H1 (cell line): ENCODE measurements around the gene ACTC1. TPM values are rescaled to one million over a fixed set of nuclear protein-coding genes. Genes with fewer than 3 reads are reported as not detected.

Experiments
- CTCF ChIA-PET: fragments of 300-600 bp; sonication (Branson Sonifier 250); formaldehyde crosslinking; loops from one replicate; lab custom pipeline; 2021; ENCODE audit not compliant: partially characterized antibody; lab: Charles Lee
- POLR2A ChIA-PET: fragments of 300-600 bp; sonication (Branson Sonifier 250); formaldehyde crosslinking; loops from one replicate; lab custom pipeline; 2021; ENCODE audit warnings: inconsistent platforms; ENCODE audit not compliant: partially characterized antibody; lab: Charles Lee
- DNase-seq, 2 experiments: peaks; one replicate each; pipeline versions ENCODE4 v3.0.0 to v3.0.0-alpha.2; 2010 to 2022; ENCODE audit warnings: low spot score in 2 of 2, low read depth in 1 of 2, mixed read lengths in 1 of 2
- FAIRE-seq: peaks from 2 replicates; lab custom pipeline; 2011; peaks lifted over from hg19 to GRCh38; lab: Jason Lieb, UNC
- H2AFZ ChIP-seq: 2 replicates; pipeline ENCODE4 v1.8.1; 2012; ENCODE audit warnings: low read length, inconsistent platforms
- H2AK5ac ChIP-seq: 2 replicates; pipeline ENCODE4 v1.6.1; 2013; ENCODE audit warnings: low read depth, low read length
- H2BK120ac ChIP-seq: replicated peaks from 2 replicates; pipeline ENCODE3; 2013; ENCODE audit warnings: low read depth, low read length, inconsistent platforms
- H2BK12ac ChIP-seq: 2 replicates; pipeline ENCODE4 v1.6.1; 2013; ENCODE audit warnings: low read depth, low read length
- H2BK15ac ChIP-seq: 2 replicates; pipeline ENCODE4 v1.6.1; 2013; ENCODE audit warnings: low read length
- H2BK20ac ChIP-seq: 2 replicates; pipeline ENCODE4 v1.6.1; 2013; ENCODE audit warnings: low read length
- H2BK5ac ChIP-seq: 2 replicates; pipeline ENCODE4 v1.6.1; 2013; ENCODE audit warnings: low read depth, low read length
- H3K14ac ChIP-seq: 2 replicates; pipeline ENCODE4 v1.6.1; 2013; ENCODE audit warnings: inconsistent platforms; ENCODE audit not compliant: insufficient read length
- H3K18ac ChIP-seq: 2 replicates; pipeline ENCODE4 v1.6.1; 2013; ENCODE audit warnings: low read length; ENCODE audit errors: extremely low read depth
- H3K23ac ChIP-seq: 2 replicates; pipeline ENCODE4 v1.6.1; 2013; ENCODE audit warnings: inconsistent platforms; ENCODE audit not compliant: insufficient read length
- H3K23me2 ChIP-seq: 2 replicates; pipeline ENCODE4 v1.6.1; 2013; ENCODE audit warnings: low read depth, low read length
- H3K27ac ChIP-seq: 2 replicates; pipeline ENCODE4 v1.6.1; 2011; ENCODE audit warnings: low read depth, low read length, inconsistent platforms
- H3K27me3 ChIP-seq, 4 experiments: replicated peaks in 1 of 4; 1 replicate in 1 of 4; 2 replicates in 3 of 4; pipeline versions ENCODE4 v1.6.1 to v1.8.1; 2011 to 2013; ENCODE audit warnings: low read length in 3 of 4, mild to moderate bottlenecking in 3 of 4, inconsistent platforms in 2 of 4, mixed read lengths in 2 of 4, moderate library complexity in 1 of 4; ENCODE audit not compliant: control insufficient read depth in 3 of 4, insufficient read depth in 3 of 4; ENCODE audit errors: extremely low read depth in 1 of 4
- H3K36me3 ChIP-seq, 4 experiments: 2 replicates each; pipeline versions ENCODE4 v1.6.1 to v1.8.1; 2011 to 2013; ENCODE audit warnings: mild to moderate bottlenecking in 4 of 4, low read length in 3 of 4, moderate library complexity in 2 of 4, control low read depth in 1 of 4, inconsistent platforms in 1 of 4; ENCODE audit not compliant: insufficient read depth in 4 of 4, control insufficient read depth in 2 of 4
- H3K4ac ChIP-seq: replicated peaks from 2 replicates; pipeline ENCODE3; 2013; ENCODE audit warnings: low read length, low read depth, mixed read lengths, inconsistent platforms; ENCODE audit not compliant: insufficient read length
- H3K4me1 ChIP-seq, 4 experiments: replicated peaks in 1 of 4; 1 replicate in 1 of 4; 2 replicates in 3 of 4; pipeline versions ENCODE4 v1.6.1 to v1.8.1; 2011 to 2013; ENCODE audit warnings: low read length in 3 of 4, inconsistent platforms in 2 of 4, mixed read lengths in 1 of 4; ENCODE audit not compliant: insufficient read depth in 4 of 4, control insufficient read depth in 3 of 4
- H3K4me2 ChIP-seq, 2 experiments: 2 replicates each; pipeline versions ENCODE4 v1.6.1 to v1.8.1; 2011 to 2013; ENCODE audit warnings: low read depth in 2 of 2, low read length in 2 of 2, control low read depth in 1 of 2, inconsistent platforms in 1 of 2, mild to moderate bottlenecking in 1 of 2; ENCODE audit not compliant: insufficient read depth in 1 of 2
- H3K4me3 ChIP-seq, 4 experiments: fragments of 200-600, 300-600 bp in 1 of 4; sonication (generic), shearing (Covaris generic), sonication (Bioruptor Twin) in 1 of 4; 2 replicates each; pipeline versions ENCODE4 v1.5.1 to v1.8.1; 2011 to 2016; ENCODE audit warnings: low read length in 4 of 4, low read depth in 3 of 4, control low read depth in 2 of 4, inconsistent platforms in 2 of 4, mild to moderate bottlenecking in 2 of 4, mixed read lengths in 1 of 4, moderate library complexity in 1 of 4; ENCODE audit not compliant: insufficient read depth in 2 of 4; ENCODE audit errors: extremely low read depth in 1 of 4
- H3K56ac ChIP-seq: replicated peaks from 2 replicates; pipeline ENCODE3; 2013; ENCODE audit warnings: low read depth, mild to moderate bottlenecking, mixed read lengths, low read length, inconsistent platforms; ENCODE audit not compliant: insufficient read length
- H3K79me1 ChIP-seq: 2 replicates; pipeline ENCODE4 v1.6.1; 2013; ENCODE audit warnings: low read depth, low read length, control low read depth
- H3K79me2 ChIP-seq, 2 experiments: 2 replicates each; pipeline versions ENCODE4 v1.6.1 to v1.8.1; 2012 to 2013; ENCODE audit warnings: low read length in 2 of 2, mild to moderate bottlenecking in 2 of 2, inconsistent platforms in 1 of 2; ENCODE audit not compliant: insufficient read depth in 2 of 2, control insufficient read depth in 1 of 2
- H3K9ac ChIP-seq, 4 experiments: replicated peaks in 1 of 4; 1 replicate in 1 of 4; 2 replicates in 3 of 4; pipeline versions ENCODE4 v1.6.1 to v1.8.1; 2011 to 2013; ENCODE audit warnings: low read depth in 3 of 4, low read length in 3 of 4, control low read depth in 2 of 4, mild to moderate bottlenecking in 2 of 4, moderate library complexity in 2 of 4, inconsistent platforms in 1 of 4; ENCODE audit errors: extremely low read depth in 1 of 4
- H3K9me3 ChIP-seq, 2 experiments: 2 replicates each; pipeline versions ENCODE4 v1.6.1 to v1.8.1; 2012 to 2013; ENCODE audit warnings: mild to moderate bottlenecking in 2 of 2, moderate library complexity in 2 of 2, control low read depth in 1 of 2, inconsistent platforms in 1 of 2, low read depth in 1 of 2, low read length in 1 of 2, mixed read lengths in 1 of 2; ENCODE audit not compliant: insufficient read depth in 2 of 2
- H4K20me1 ChIP-seq, 2 experiments: replicated peaks in 1 of 2; 2 replicates each; pipeline versions ENCODE3 to v1.8.1; 2011 to 2013; ENCODE audit warnings: inconsistent platforms in 2 of 2, low read length in 2 of 2, mild to moderate bottlenecking in 1 of 2; ENCODE audit not compliant: insufficient read depth in 2 of 2, control insufficient read depth in 1 of 2
- H4K5ac ChIP-seq: 2 replicates; pipeline ENCODE4 v1.6.1; 2013; ENCODE audit warnings: low read length, low read depth, mixed read lengths, inconsistent platforms; ENCODE audit not compliant: insufficient read length
- H4K8ac ChIP-seq: 2 replicates; pipeline ENCODE4 v1.8.0; 2013; ENCODE audit warnings: mild to moderate bottlenecking, moderate library complexity, low read length, inconsistent platforms; ENCODE audit not compliant: insufficient read depth; ENCODE audit errors: extremely low read depth
- H4K91ac ChIP-seq: replicated peaks from 2 replicates; pipeline ENCODE3; 2013; ENCODE audit warnings: low read length, mixed read lengths, inconsistent platforms; ENCODE audit not compliant: insufficient read length
- BCL11A ChIP-seq, 2 experiments: IDR thresholded peaks; one replicate each; pipeline ENCODE4 v1.6.1; 2011; ENCODE audit warnings: low read depth in 2 of 2, low read length in 2 of 2, mild to moderate bottlenecking in 2 of 2
- CEBPB ChIP-seq: IDR thresholded peaks from 2 replicates; pipeline ENCODE4 v1.6.1; 2012; ENCODE audit warnings: low read depth, low read length
- FOSL1 ChIP-seq: IDR thresholded peaks from 2 replicates; pipeline ENCODE4 v1.6.1; 2011; ENCODE audit warnings: mild to moderate bottlenecking, low read depth, low read length, moderate library complexity; ENCODE audit not compliant: insufficient read depth
- NRF1 ChIP-seq: IDR thresholded peaks from 2 replicates; pipeline ENCODE4 v1.6.1; 2011; ENCODE audit warnings: mild to moderate bottlenecking, low read depth, low read length, improper control_type of control experiment
- POU5F1 ChIP-seq: IDR thresholded peaks from 2 replicates; pipeline ENCODE4 v1.6.1; 2011; ENCODE audit warnings: low read depth, mild to moderate bottlenecking, low read length, moderate library complexity
- RXRA ChIP-seq: IDR thresholded peaks from 2 replicates; pipeline ENCODE4 v1.6.1; 2011; ENCODE audit warnings: low read depth, mild to moderate bottlenecking, low read length, moderate library complexity; ENCODE audit not compliant: insufficient read depth
- TAF7 ChIP-seq: optimal IDR thresholded peaks from 2 replicates; pipeline ENCODE3; 2011; ENCODE audit warnings: low read depth, mild to moderate bottlenecking, inconsistent platforms, low read length, moderate library complexity, borderline replicate concordance
- TBP ChIP-seq: IDR thresholded peaks from 2 replicates; pipeline ENCODE4 v1.6.1; 2011; ENCODE audit warnings: low read depth, low read length, improper control_type of control experiment
- YY1 ChIP-seq: IDR thresholded peaks from 2 replicates; pipeline ENCODE4 v1.6.1; 2011; ENCODE audit warnings: low read depth, mild to moderate bottlenecking, low read length
- WGBS, 2 experiments: shearing (Covaris generic) in 1 of 2; methylation state at CpG; one replicate each; pipeline versions ENCODE4 v1.1.6 to v1.1.7; 2013 to 2015; ENCODE audit warnings: low lambda C conversion rate in 2 of 2, mixed read lengths in 2 of 2, inconsistent platforms in 1 of 2, low coverage in 1 of 2, missing lambda C conversion rate in 1 of 2; ENCODE audit not compliant: insufficient replicate concordance in 2 of 2, insufficient coverage in 1 of 2, insufficient read length in 1 of 2; ENCODE audit errors: extremely low coverage in 1 of 2, missing lambda C conversion rate in 1 of 2; 5-methylcytosine and 5-hydroxymethylcytosine counted together
- polyA plus RNA-seq, 7 experiments: library from polyadenylated mRNA; depleted of rRNA in 3 of 7; stranded (reverse) in 5 of 7; unstranded in 2 of 7; fragments of >200 nt in 5 of 7; fragments of 200-250 nt in 2 of 7; gene quantifications; 1 replicate in 5 of 7; 2 replicates in 1 of 7; 4 replicates in 1 of 7; pipeline versions ENCODE4 v1.2.1 to v1.2.3, GENCODE V29; 2011 to 2013; ENCODE audit warnings: missing spikeins in 2 of 7, mixed read lengths in 2 of 7
- total RNA-seq: library from RNA; stranded (reverse); fragmentation: NEBNext Ultra II Directional; extraction: Animal tissue kit (Norgen Biotek cat#: 25700); gene quantifications from 2 replicates; pipeline ENCODE4 v1.2.1, GENCODE V29; 2021
- TF ChIP-seq, protein P1 (sequence below), 3 experiments: IDR thresholded peaks; 1 replicate in 2 of 3; 2 replicates in 1 of 3; pipeline versions ENCODE4 v1.5.1 to v1.6.1; 2011; ENCODE audit warnings: low read length in 3 of 3, mild to moderate bottlenecking in 3 of 3, inconsistent platforms in 2 of 3, low read depth in 1 of 3, moderate library complexity in 1 of 3; ENCODE audit not compliant: insufficient read depth in 1 of 3; ENCODE audit errors: control extremely low read depth in 1 of 3

The ACTC1 gene
- total and polyA plus RNA-seq, 2 of the 8 experiments (the other 6 are each of a cell fraction or from before 2014, with no cell fraction given), result 37.6 to 90.0 TPM

- no peak for FAIRE-seq
- no peak overlapping the region for H3K27ac ChIP-seq
- no peaks in the 10 kb centered on the region for H3K23me2 ChIP-seq
- H3K79me1 ChIP-seq, result no peaks in the 10 kb centered on the region
- no peaks in the 10 kb centered on the region for H3K79me2 ChIP-seq
- no peak for TF ChIP-seq BCL11A (IDR thresholded peaks at IDR 0.05; ENCODE audit: low read depth in 2 of 2, low read length in 2 of 2)
- no peak for TF ChIP-seq FOSL1
- no peak for TF ChIP-seq TBP
- TF ChIP-seq NRF1, result no peak
- TF ChIP-seq CEBPB, result no peak
- TF ChIP-seq RXRA, result no peak
- no peak for TF ChIP-seq YY1
- no peak for TF ChIP-seq TAF7
- TF ChIP-seq POU5F1, result no peak
- TF ChIP-seq, protein P1, sequence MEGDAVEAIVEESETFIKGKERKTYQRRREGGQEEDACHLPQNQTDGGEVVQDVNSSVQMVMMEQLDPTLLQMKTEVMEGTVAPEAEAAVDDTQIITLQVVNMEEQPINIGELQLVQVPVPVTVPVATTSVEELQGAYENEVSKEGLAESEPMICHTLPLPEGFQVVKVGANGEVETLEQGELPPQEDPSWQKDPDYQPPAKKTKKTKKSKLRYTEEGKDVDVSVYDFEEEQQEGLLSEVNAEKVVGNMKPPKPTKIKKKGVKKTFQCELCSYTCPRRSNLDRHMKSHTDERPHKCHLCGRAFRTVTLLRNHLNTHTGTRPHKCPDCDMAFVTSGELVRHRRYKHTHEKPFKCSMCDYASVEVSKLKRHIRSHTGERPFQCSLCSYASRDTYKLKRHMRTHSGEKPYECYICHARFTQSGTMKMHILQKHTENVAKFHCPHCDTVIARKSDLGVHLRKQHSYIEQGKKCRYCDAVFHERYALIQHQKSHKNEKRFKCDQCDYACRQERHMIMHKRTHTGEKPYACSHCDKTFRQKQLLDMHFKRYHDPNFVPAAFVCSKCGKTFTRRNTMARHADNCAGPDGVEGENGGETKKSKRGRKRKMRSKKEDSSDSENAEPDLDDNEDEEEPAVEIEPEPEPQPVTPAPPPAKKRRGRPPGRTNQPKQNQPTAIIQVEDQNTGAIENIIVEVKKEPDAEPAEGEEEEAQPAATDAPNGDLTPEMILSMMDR (IDR thresholded peaks at IDR 0.05; ENCODE audit: control extremely low read depth in 1 of 3, insufficient read depth in 1 of 3, low read depth in 1 of 3, low read length in 3 of 3), result no peak
- TF ChIP-seq, all 59 proteins: peak for 0
- Histone ChIP-seq H2BK20ac (no peak overlapping the region), H4K8ac (no peak overlapping the region), H2AFZ (no peak overlapping the region), H3K14ac (no peak overlapping the region), H4K5ac (no peak overlapping the region), H2BK12ac (no peak overlapping the region), H2BK5ac (no peak overlapping the region), H2BK120ac (no peak overlapping the region), H3K9me3 (no peaks in the 10 kb centered on the region), H3K27me3 (no peaks in the 10 kb centered on the region), H3K56ac (no peak overlapping the region), H3K18ac (no peak overlapping the region), H3K4ac (no peak overlapping the region), H3K4me2 (no peak overlapping the region), H4K91ac (no peak overlapping the region), H3K4me3 (no peak overlapping the region), H3K4me1 (no peaks in the 10 kb centered on the region; a peak in 1 of 7 replicates), H3K36me3 (no peaks in the 10 kb centered on the region), H4K20me1 (no peaks in the 10 kb centered on the region), H3K23ac (no peak overlapping the region), H2AK5ac (no peak overlapping the region), H2BK15ac (no peak overlapping the region), H3K9ac (no peak overlapping the region)
- WGBS, 2 experiments, result 86% methylated on average over 1 of the region's 1 CpG; no CpG with 5 or more reads in 1 of the 2 experiments
- ChIA-PET POLR2A (no interaction called here), CTCF (interaction anchor here (0.9 to 1.6 kb wide), 4 partner anchors 13 to 201 kb away, joined by 3 to 5 read pairs (median 4); no protein-coding TSS in a partner anchor)
- DNase-seq, result no peak
Observed at GRCh38 chr15:34812369-34812768, 17.0 kb upstream of the ACTC1 start.
